ENCODE data around the gene RAB11FIP3. TPM values are rescaled to one million over a fixed set of nuclear protein-coding genes. Genes with fewer than 3 reads are reported as not detected.

The RAB11FIP3 gene
- total and polyA plus RNA-seq, 2 experiments from 2014 or later: 1.2 to 27.8 TPM

DNA sequence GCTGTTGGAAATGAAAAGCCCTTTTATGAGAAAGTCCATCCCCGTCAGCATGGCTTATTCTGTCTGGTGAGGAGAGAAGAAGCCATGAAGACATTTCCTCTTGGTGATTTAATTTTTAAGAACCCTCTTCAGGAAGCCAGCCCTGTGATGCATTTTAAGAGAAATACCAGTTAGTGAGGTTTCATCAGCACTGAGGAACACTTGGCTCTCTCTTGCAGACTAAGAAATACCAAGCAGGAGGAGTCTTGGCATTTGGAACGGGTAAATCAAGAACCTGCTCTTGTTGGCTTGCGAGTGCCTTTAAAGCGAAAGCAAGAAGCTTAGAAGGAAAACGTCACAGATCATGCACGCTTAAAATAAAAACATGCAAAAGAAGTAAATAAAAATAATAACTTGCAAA, 17.5 kb downstream of the RAB11FIP3 start:
- no peak overlapping the region for H3K4me2 ChIP-seq (ENCODE audit: unreplicated experiment)
- no peaks in the 10 kb centered on the region for H3K36me3 ChIP-seq (ENCODE audit: low read depth)
- H3K79me2 ChIP-seq (ENCODE audit: insufficient read depth): peaks cover 97% of the 10 kb centered on the region
- no peak overlapping the region for H3K27ac ChIP-seq
- H3K9me3 ChIP-seq (ENCODE audit: low read depth): no peaks in the 10 kb centered on the region
- no peak overlapping the region for H3K4me3 ChIP-seq
- in situ Hi-C loops (cut with MboI): no loop called here
- H3K4me1 ChIP-seq (ENCODE audit: insufficient read depth): no peaks in the 10 kb centered on the region
- H3K27me3 ChIP-seq (replicated peaks; ENCODE audit: insufficient read depth): no peaks in the 10 kb centered on the region
- H3K9me2 ChIP-seq (ENCODE audit: insufficient read depth): no peaks in the 10 kb centered on the region
- TF ChIP-seq EZH2phosphoT487 (IDR thresholded peaks at IDR 0.05; ENCODE audit: insufficient read depth, low read depth): no peak
- no peak for TF ChIP-seq EZH2 (IDR thresholded peaks at IDR 0.05; ENCODE audit: insufficient read depth, poor library complexity, severe bottlenecking)
- H3F3A ChIP-seq (ENCODE audit: insufficient read depth): no peaks in the 10 kb centered on the region
- no peak for DNase-seq
- H4K20me1 ChIP-seq (ENCODE audit: insufficient read depth): 0 out of 2 replicates have a peak, but pooled peaks cover 3% of the 10 kb centered on the region
- no peak overlapping the region for H2AFZ ChIP-seq
- H3K9ac ChIP-seq: no peak overlapping the region
- WGBS, 2 experiments (ENCODE audit: low coverage in 1 of 2, low lambda C conversion rate in 2 of 2, missing lambda C conversion rate in 2 of 2): 88 to 89% methylated on average over 6 of the region's 6 CpGs

GRCh38 chr16:444027-444426, 18.6 kb downstream of the RAB11FIP3 start:
- in situ Hi-C loops (cut with MboI): no loop called here

DNA sequence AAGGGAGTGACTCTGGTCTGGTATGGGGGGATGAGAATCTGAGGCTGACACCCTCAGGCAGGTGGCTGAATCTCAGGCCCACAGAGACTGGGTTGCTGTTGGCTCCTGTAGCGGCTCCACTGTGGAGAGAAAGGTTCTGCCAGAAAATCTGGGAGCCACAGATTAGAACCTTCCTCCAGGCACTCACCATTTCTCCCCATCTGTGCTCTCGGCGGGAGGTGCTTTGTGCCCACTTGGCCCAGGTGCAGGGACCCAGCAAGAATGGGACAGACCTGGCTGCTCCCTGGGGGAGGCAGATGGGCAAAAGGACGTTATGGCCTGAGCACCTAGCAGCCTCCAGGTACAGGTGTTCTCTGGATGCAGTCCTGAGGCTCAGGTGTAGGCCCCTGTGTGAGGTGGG, 20.1 kb downstream of the RAB11FIP3 start:
- no peaks in the 10 kb centered on the region for H3K9me3 ChIP-seq (ENCODE audit: low read depth)
- no peak overlapping the region for H3K4me3 ChIP-seq
- no peak overlapping the region for H2AFZ ChIP-seq
- no peak overlapping the region for H3K27ac ChIP-seq
- no peak for DNase-seq
- H4K20me1 ChIP-seq (ENCODE audit: insufficient read depth): 0 out of 2 replicates have a peak, but pooled peaks cover 3% of the 10 kb centered on the region
- H3K4me2 ChIP-seq (ENCODE audit: unreplicated experiment): no peak overlapping the region
- TF ChIP-seq EZH2phosphoT487 (IDR thresholded peaks at IDR 0.05; ENCODE audit: insufficient read depth, low read depth) (no peak), EZH2 (IDR thresholded peaks at IDR 0.05; ENCODE audit: insufficient read depth, poor library complexity, severe bottlenecking) (no peak)
- H3K9me2 ChIP-seq (ENCODE audit: insufficient read depth): no peaks in the 10 kb centered on the region
- H3K79me2 ChIP-seq (ENCODE audit: insufficient read depth): peaks cover 81% of the 10 kb centered on the region
- 72 to 73% methylated on average over 4 of the region's 4 CpGs for WGBS, 2 experiments (ENCODE audit: low coverage in 1 of 2, low lambda C conversion rate in 2 of 2, missing lambda C conversion rate in 2 of 2)
- H3K27me3 ChIP-seq (replicated peaks; ENCODE audit: insufficient read depth): no peaks in the 10 kb centered on the region
- no peaks in the 10 kb centered on the region for H3K36me3 ChIP-seq (ENCODE audit: low read depth)
- H3F3A ChIP-seq (ENCODE audit: insufficient read depth): no peaks in the 10 kb centered on the region
- H3K4me1 ChIP-seq (ENCODE audit: insufficient read depth): no peaks in the 10 kb centered on the region
- no peak overlapping the region for H3K9ac ChIP-seq
- in situ Hi-C loops (cut with MboI): no loop called here

More at GRCh38 chr16:444027-444426, 18.6 kb downstream of the RAB11FIP3 start:
- TF ChIP-seq EZH2phosphoT487 (IDR thresholded peaks at IDR 0.05; ENCODE audit: insufficient read depth, low read depth) (no peak), EZH2 (IDR thresholded peaks at IDR 0.05; ENCODE audit: insufficient read depth, poor library complexity, severe bottlenecking) (no peak)
- 92 to 93% methylated on average over 10 of the region's 10 CpGs for WGBS, 2 experiments (ENCODE audit: low coverage in 1 of 2, low lambda C conversion rate in 2 of 2, missing lambda C conversion rate in 2 of 2)
- Histone ChIP-seq H3K4me2 (ENCODE audit: unreplicated experiment) (no peak overlapping the region), H3K27me3 (replicated peaks; ENCODE audit: insufficient read depth) (no peaks in the 10 kb centered on the region), H3K79me2 (ENCODE audit: insufficient read depth) (peaks cover 90% of the 10 kb centered on the region), H3K9me2 (ENCODE audit: insufficient read depth) (no peaks in the 10 kb centered on the region), H3K27ac (no peak overlapping the region), H3K4me3 (no peak overlapping the region), H3K36me3 (ENCODE audit: low read depth) (no peaks in the 10 kb centered on the region), H2AFZ (no peak overlapping the region), H3K9ac (no peak overlapping the region), H3F3A (ENCODE audit: insufficient read depth) (no peaks in the 10 kb centered on the region), H3K9me3 (ENCODE audit: low read depth) (no peaks in the 10 kb centered on the region), H3K4me1 (ENCODE audit: insufficient read depth) (no peaks in the 10 kb centered on the region), H4K20me1 (ENCODE audit: insufficient read depth) (0 out of 2 replicates have a peak, but pooled peaks cover 3% of the 10 kb centered on the region)
- DNase-seq: no peak

DNA sequence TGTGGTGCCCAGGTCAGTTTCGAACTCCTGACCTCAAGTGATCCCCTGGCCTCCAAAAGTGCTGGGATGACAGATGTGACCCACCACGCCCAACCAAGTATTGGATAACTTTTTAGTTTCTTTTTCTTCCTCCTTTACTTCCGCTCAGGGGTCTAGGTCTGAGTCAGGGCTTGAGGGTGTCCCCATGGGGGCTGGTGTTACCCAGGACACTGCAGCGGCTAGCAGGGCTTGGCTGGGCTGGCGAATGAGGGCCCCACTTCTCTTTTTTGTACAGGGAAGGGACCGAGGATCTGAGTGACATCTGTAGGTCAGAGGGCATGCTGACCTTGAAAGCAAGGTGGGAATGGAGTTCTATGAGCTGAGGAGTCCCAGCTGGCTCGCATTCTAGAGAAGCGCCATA, 24.9 kb downstream of the RAB11FIP3 start:
- H3K4me2 ChIP-seq (ENCODE audit: unreplicated experiment): no peak overlapping the region
- no peaks in the 10 kb centered on the region for H3K4me1 ChIP-seq (ENCODE audit: insufficient read depth)
- peaks cover 46% of the 10 kb centered on the region for H3K79me2 ChIP-seq (ENCODE audit: insufficient read depth)
- TF ChIP-seq EZH2 (IDR thresholded peaks at IDR 0.05; ENCODE audit: insufficient read depth, poor library complexity, severe bottlenecking) (no peak), EZH2phosphoT487 (IDR thresholded peaks at IDR 0.05; ENCODE audit: insufficient read depth, low read depth) (no peak)
- no peaks in the 10 kb centered on the region for H4K20me1 ChIP-seq (ENCODE audit: insufficient read depth)
- no peak overlapping the region for H3K27ac ChIP-seq
- in situ Hi-C loops (cut with MboI): no loop called here
- H3K36me3 ChIP-seq (ENCODE audit: low read depth): no peaks in the 10 kb centered on the region
- no peak overlapping the region for H2AFZ ChIP-seq
- peaks cover 4% of the 10 kb centered on the region; the same call in 1 of the 2 replicates for H3F3A ChIP-seq (ENCODE audit: insufficient read depth)
- H3K9me2 ChIP-seq (ENCODE audit: insufficient read depth): no peaks in the 10 kb centered on the region
- no peak overlapping the region for H3K9ac ChIP-seq
- no peaks in the 10 kb centered on the region for H3K27me3 ChIP-seq (replicated peaks; ENCODE audit: insufficient read depth)
- H3K4me3 ChIP-seq: no peak overlapping the region
- H3K9me3 ChIP-seq (ENCODE audit: low read depth): no peaks in the 10 kb centered on the region
- DNase-seq: no peak
- 85 to 86% methylated on average over 8 of the region's 8 CpGs for WGBS, 2 experiments (ENCODE audit: low coverage in 1 of 2, low lambda C conversion rate in 2 of 2, missing lambda C conversion rate in 2 of 2)

Data from GM23248 (cell line).